SU-DHL-6 (cell line): ENCODE results near the gene SAMD4B.

Experiments used
- H2AFZ ChIP-seq: fragments of 200-600 bp; sonication (generic); 2 replicates; pipeline ENCODE4 v1.6.1; 2014; ENCODE audit warnings: low read depth, mild to moderate bottlenecking, moderate library complexity, mixed read lengths, antibody characterized with exemption, low read length; ENCODE audit not compliant: severe bottlenecking
- H3F3A ChIP-seq: fragments of 200-600 bp; shearing (Covaris generic); 2 replicates; pipeline ENCODE4 v1.6.0; 2016; ENCODE audit warnings: antibody characterized with exemption, mild to moderate bottlenecking; ENCODE audit not compliant: insufficient read depth
- H3K27ac ChIP-seq: fragments of 200-600 bp; sonication (generic); 2 replicates; pipeline ENCODE4 v1.5.1; 2016; ENCODE audit warnings: low read depth, mild to moderate bottlenecking, low read length, moderate library complexity, mixed read lengths
- H3K27me3 ChIP-seq: fragments of 200-600 bp; sonication (generic), shearing (Covaris generic); 2 replicates; pipeline ENCODE4 v1.6.0; 2014; ENCODE audit warnings: mild to moderate bottlenecking, low read length
- H3K36me3 ChIP-seq: fragments of 200-600 bp; sonication (generic); 2 replicates; pipeline ENCODE4 v1.6.1; 2014; ENCODE audit warnings: mild to moderate bottlenecking, low read length, mixed read lengths
- H3K4me2 ChIP-seq: fragments of 300-600, 200-600 bp; shearing (Covaris generic), sonication (generic); 2 replicates; pipeline ENCODE4 v1.6.0; 2014; ENCODE audit warnings: low read length, low read depth, mild to moderate bottlenecking; ENCODE audit not compliant: poor library complexity, severe bottlenecking
- H3K4me3 ChIP-seq: fragments of 200-600 bp; sonication (generic); 2 replicates; pipeline ENCODE4 v1.5.1; 2014; ENCODE audit warnings: antibody characterized with exemption, low read length, mild to moderate bottlenecking, mixed read lengths; ENCODE audit not compliant: insufficient read depth, poor library complexity, severe bottlenecking
- H3K79me2 ChIP-seq: fragments of 200-600 bp; sonication (generic); 2 replicates; pipeline ENCODE4 v1.6.1; 2014; ENCODE audit warnings: mild to moderate bottlenecking, low read length, moderate library complexity; ENCODE audit not compliant: insufficient read depth
- H3K9ac ChIP-seq: fragments of 200-600 bp; sonication (generic); 2 replicates; pipeline ENCODE4 v1.7.0; 2014; ENCODE audit warnings: mild to moderate bottlenecking, low read length
- H3K9me2 ChIP-seq: fragments of 200-600 bp; sonication (generic); replicated peaks from 2 replicates; pipeline ENCODE4 v1.6.1; 2014; ENCODE audit warnings: low read length; ENCODE audit not compliant: insufficient read depth
- H3K9me3 ChIP-seq: fragments of 200-600 bp; sonication (generic); 2 replicates; pipeline ENCODE4 v1.6.1; 2014; ENCODE audit warnings: low read length, mixed read lengths; ENCODE audit not compliant: insufficient read depth
- H4K20me1 ChIP-seq: fragments of 200-600 bp; sonication (generic); 2 replicates; pipeline ENCODE4 v1.6.1; 2014; ENCODE audit warnings: low read depth, mild to moderate bottlenecking, antibody characterized with exemption, low read length, moderate library complexity, mixed read lengths
- CTCF ChIP-seq: fragments of 200-600 bp; sonication (generic); IDR thresholded peaks from one replicate; pipeline ENCODE4 v1.5.1; 2017; ENCODE audit warnings: antibody characterized with exemption, mild to moderate bottlenecking, low read length, moderate library complexity; ENCODE audit not compliant: insufficient read depth, poor library complexity, severe bottlenecking
- EZH2phosphoT487 ChIP-seq: fragments of 200-600 bp; sonication (generic), shearing (Covaris generic); conservative IDR thresholded peaks from 2 replicates; pipeline ENCODE4 v1.6.1; 2018; ENCODE audit warnings: mild to moderate bottlenecking, antibody characterized with exemption, low read length, moderate library complexity, mixed read lengths

Gene SAMD4B

GRCh38 chr19:39325778-39326665, 16.2 kb upstream of the SAMD4B start:
- no peak overlapping the region for H3K4me3 ChIP-seq
- TF ChIP-seq CTCF (no peak), EZH2phosphoT487 (no peak)
- no peaks in the 10 kb centered on the region for H3K79me2 ChIP-seq
- H2AFZ ChIP-seq, result no peak overlapping the region
- no peaks in the 10 kb centered on the region for H3K9me2 ChIP-seq
- H3K27ac ChIP-seq, result no peak overlapping the region
- no peaks in the 10 kb centered on the region for H3K9me3 ChIP-seq
- no peak overlapping the region for H3K9ac ChIP-seq
- no peaks in the 10 kb centered on the region for H3F3A ChIP-seq
- no peaks in the 10 kb centered on the region for H4K20me1 ChIP-seq
- no peaks in the 10 kb centered on the region for H3K27me3 ChIP-seq
- no peaks in the 10 kb centered on the region for H3K36me3 ChIP-seq
- no peak overlapping the region for H3K4me2 ChIP-seq

GRCh38 chr19:39327363-39328045, 14.7 kb upstream of the SAMD4B start:
- Histone ChIP-seq H3K4me2 (no peak overlapping the region), H3K36me3 (no peaks in the 10 kb centered on the region), H3K79me2 (no peaks in the 10 kb centered on the region), H4K20me1 (no peaks in the 10 kb centered on the region), H3F3A (no peaks in the 10 kb centered on the region), H3K9ac (no peak overlapping the region), H3K27me3 (no peaks in the 10 kb centered on the region), H3K9me2 (no peaks in the 10 kb centered on the region), H3K27ac (no peak overlapping the region), H2AFZ (no peak overlapping the region), H3K4me3 (no peak overlapping the region), H3K9me3 (no peaks in the 10 kb centered on the region)
- no peak for TF ChIP-seq CTCF
- TF ChIP-seq EZH2phosphoT487, result no peak

GRCh38 chr19:39328046-39328705, 14.0 kb upstream of the SAMD4B start:
- Histone ChIP-seq H3K36me3 (no peaks in the 10 kb centered on the region), H2AFZ (no peak overlapping the region), H4K20me1 (no peaks in the 10 kb centered on the region), H3K9me2 (no peaks in the 10 kb centered on the region), H3F3A (no peaks in the 10 kb centered on the region), H3K9me3 (no peaks in the 10 kb centered on the region), H3K4me2 (no peak overlapping the region), H3K4me3 (no peak overlapping the region), H3K9ac (no peak overlapping the region), H3K27me3 (no peaks in the 10 kb centered on the region), H3K27ac (no peak overlapping the region), H3K79me2 (no peaks in the 10 kb centered on the region)
- TF ChIP-seq EZH2phosphoT487 (no peak), CTCF (peak; percentile 98)
